HCT116 (cell line): ENCODE data around the gene SOBP. TPM values are rescaled to one million over a fixed set of nuclear protein-coding genes. Genes with fewer than 3 reads are reported as not detected.

ENCODE experiments used
- ATAC-seq: fragments of 200-7000 bp; cut with Tn5 transposase; 2 replicates; pipeline ENCODE4 v1.9.1; 2020; ENCODE audit warnings: mild to moderate bottlenecking, moderate library complexity
- BruUV-seq: library from RNA; stranded (reverse); fragments of 400-500 nt; replicated peaks from 2 replicates; lab custom pipeline; 2021; lab: Mats Ljungman, UMichigan
- CTCF ChIA-PET: fragments of 300-600 bp; sonication (Branson Sonifier 250); formaldehyde crosslinking; loops from one replicate; lab custom pipeline; 2021; ENCODE audit warnings: antibody characterized with exemption; lab: Charles Lee
- POLR2A ChIA-PET: fragments of 300-600, 350-600 bp; sonication (Branson Sonifier 250); formaldehyde crosslinking; loops from one replicate; lab custom pipeline; 2021; ENCODE audit warnings: antibody characterized with exemption; lab: Charles Lee
- RAD21 ChIA-PET, 2 experiments: fragments of 300-600 bp; sonication (Branson Sonifier 250); formaldehyde crosslinking; loops; one replicate each; lab custom pipeline; 2023; ENCODE audit warnings: low total read pairs in 2 of 2; ENCODE audit not compliant: uncharacterized antibody in 2 of 2, unreplicated experiment in 2 of 2, low non-redundant PET in 1 of 2; lab: Charles Lee
- DNase-seq: peaks from one replicate; pipeline ENCODE4 v3.0.0-alpha.2; 2010; ENCODE audit warnings: low read depth, low spot score
- H2AFZ ChIP-seq: fragments of 200-600 bp; shearing (Covaris generic), sonication (generic); 2 replicates; pipeline ENCODE4 v1.6.1; 2017; ENCODE audit warnings: low read depth, mixed run types, mixed read lengths, antibody characterized with exemption, low read length; ENCODE audit not compliant: poor library complexity, severe bottlenecking
- H3K27ac ChIP-seq: 2 replicates; pipeline ENCODE4 v1.5.1; 2012; ENCODE audit warnings: low read depth, low read length
- H3K27me3 ChIP-seq: fragments of 200-600 bp; sonication (generic); 2 replicates; pipeline ENCODE4 v1.6.1; 2016; ENCODE audit warnings: mixed run types, low read length, mixed read lengths; ENCODE audit not compliant: insufficient read depth
- H3K36me3 ChIP-seq, 2 experiments: fragments of 200-500 bp in 1 of 2; fragments of 200-600 bp in 1 of 2; sonication (Bioruptor generic) in 1 of 2; sonication (generic) in 1 of 2; 2 replicates each; pipeline versions ENCODE4 v1.5.1 to v1.6.1; 2014 to 2016; ENCODE audit warnings: low read length in 2 of 2, inconsistent platforms in 1 of 2, mixed read lengths in 1 of 2, mixed run types in 1 of 2; ENCODE audit not compliant: insufficient read depth in 2 of 2, control insufficient read depth in 1 of 2
- H3K4me1 ChIP-seq, 2 experiments: fragments of 200-600 bp in 1 of 2; sonication (generic) in 1 of 2; 2 replicates each; pipeline versions ENCODE4 v1.5.1 to v1.6.1; 2012 to 2017; ENCODE audit warnings: low read length in 2 of 2, inconsistent platforms in 1 of 2, mild to moderate bottlenecking in 1 of 2, mixed read lengths in 1 of 2, mixed run types in 1 of 2, moderate library complexity in 1 of 2; ENCODE audit not compliant: insufficient read depth in 2 of 2, control insufficient read depth in 1 of 2
- H3K4me2 ChIP-seq: fragments of 200-600 bp; sonication (generic); 2 replicates; pipeline ENCODE4 v1.6.1; 2017; ENCODE audit warnings: mixed run types, low read length, mixed read lengths
- H3K4me3 ChIP-seq, 2 experiments: fragments of 200-600 bp in 1 of 2; sonication (generic) in 1 of 2; replicated peaks in 1 of 2; 2 replicates each; pipeline ENCODE4 v1.5.1; 2011 to 2016; ENCODE audit warnings: low read length in 2 of 2, control low read depth in 1 of 2, low read depth in 1 of 2, mild to moderate bottlenecking in 1 of 2, mixed read lengths in 1 of 2, mixed run types in 1 of 2
- H3K79me2 ChIP-seq: fragments of 200-600 bp; sonication (generic); 2 replicates; pipeline ENCODE4 v1.6.1; 2017; ENCODE audit warnings: mild to moderate bottlenecking, mixed run types, low read length, moderate library complexity, mixed read lengths; ENCODE audit not compliant: insufficient read depth
- H3K9ac ChIP-seq: fragments of 200-600 bp; sonication (generic); 2 replicates; pipeline ENCODE4 v1.6.1; 2016; ENCODE audit warnings: low read length, mixed read lengths
- H3K9me2 ChIP-seq: fragments of 200-600 bp; sonication (generic), shearing (Covaris generic); 2 replicates; pipeline ENCODE4 v1.6.1; 2017; ENCODE audit warnings: mixed run types, mild to moderate bottlenecking, moderate library complexity; ENCODE audit not compliant: insufficient read depth
- H3K9me3 ChIP-seq, 2 experiments: fragments of 200-500 bp in 1 of 2; fragments of 200-600 bp in 1 of 2; sonication (Bioruptor generic) in 1 of 2; sonication (generic) in 1 of 2; 2 replicates each; pipeline ENCODE4 v1.6.1; 2014 to 2017; ENCODE audit warnings: low read length in 2 of 2, mixed read lengths in 2 of 2, inconsistent platforms in 1 of 2, low read depth in 1 of 2, mild to moderate bottlenecking in 1 of 2, mixed run types in 1 of 2, moderate library complexity in 1 of 2; ENCODE audit not compliant: control insufficient read depth in 1 of 2, insufficient read depth in 1 of 2
- H4K20me1 ChIP-seq: fragments of 200-600 bp; sonication (generic), shearing (Covaris generic); 2 replicates; pipeline ENCODE4 v1.6.1; 2017; ENCODE audit warnings: mixed run types, mild to moderate bottlenecking, moderate library complexity; ENCODE audit not compliant: insufficient read depth
- ATF3 ChIP-seq: IDR thresholded peaks from 2 replicates; pipeline ENCODE4 v1.6.1; 2012
- CEBPB ChIP-seq: IDR thresholded peaks from 2 replicates; pipeline ENCODE4 v1.6.1; 2012; ENCODE audit warnings: low read depth
- CTCF ChIP-seq, 3 experiments: fragments of 200-600 bp in 1 of 3; sonication (generic) in 1 of 3; IDR thresholded peaks in 2 of 3; conservative IDR thresholded peaks in 1 of 3; 2 replicates each; pipeline ENCODE4 v1.5.1; 2012 to 2017; ENCODE audit warnings: low read depth in 2 of 3, low read length in 2 of 3, antibody characterized with exemption in 1 of 3, borderline replicate concordance in 1 of 3, control low read depth in 1 of 3, mild to moderate bottlenecking in 1 of 3, mixed read lengths in 1 of 3, mixed run types in 1 of 3, moderate library complexity in 1 of 3; ENCODE audit not compliant: insufficient read depth in 1 of 3
- EZH2 ChIP-seq: fragments of 200-600 bp; sonication (generic); IDR thresholded peaks from 2 replicates; pipeline ENCODE4 v1.6.1; 2017; ENCODE audit warnings: antibody characterized with exemption, mixed run types
- EZH2phosphoT487 ChIP-seq: fragments of 200-600 bp; IDR thresholded peaks from 2 replicates; pipeline ENCODE4 v1.6.1; 2018; ENCODE audit warnings: antibody characterized with exemption, borderline replicate concordance
- FOSL1 ChIP-seq: IDR thresholded peaks from 2 replicates; pipeline ENCODE4 v1.6.1; 2012; ENCODE audit warnings: low read depth
- MAX ChIP-seq: IDR thresholded peaks from 2 replicates; pipeline ENCODE4 v1.6.1; 2012
- POLR2A ChIP-seq: IDR thresholded peaks from 2 replicates; pipeline ENCODE4 v1.7.0; 2011; ENCODE audit warnings: borderline replicate concordance; ENCODE audit not compliant: insufficient read depth, insufficient read length; ENCODE audit errors: extremely low read depth
- RAD21 ChIP-seq: IDR thresholded peaks from 2 replicates; pipeline ENCODE4 v1.6.1; 2012; ENCODE audit warnings: low read depth, mild to moderate bottlenecking
- REST ChIP-seq: IDR thresholded peaks from 2 replicates; pipeline ENCODE4 v1.6.1; 2012; ENCODE audit warnings: low read depth
- SP1 ChIP-seq: IDR thresholded peaks from 2 replicates; pipeline ENCODE4 v1.6.1; 2012; ENCODE audit warnings: low read depth
- SRF ChIP-seq: IDR thresholded peaks from 2 replicates; pipeline ENCODE4 v1.6.1; 2012; ENCODE audit warnings: low read depth
- TCF7L2 ChIP-seq: IDR thresholded peaks from 2 replicates; pipeline ENCODE4 v1.7.0; 2011; ENCODE audit warnings: borderline replicate concordance, inconsistent platforms; ENCODE audit not compliant: insufficient read depth, insufficient read length; ENCODE audit errors: extremely low read depth
- YY1 ChIP-seq: IDR thresholded peaks from 2 replicates; pipeline ENCODE4 v1.6.1; 2011; ENCODE audit warnings: low read length, low read depth, moderate library complexity, mild to moderate bottlenecking; ENCODE audit not compliant: insufficient replicate concordance; ENCODE audit errors: extremely low read depth
- ZBTB33 ChIP-seq: IDR thresholded peaks from 2 replicates; pipeline ENCODE4 v1.6.1; 2011; ENCODE audit warnings: mild to moderate bottlenecking, low read length, moderate library complexity; ENCODE audit not compliant: insufficient replicate concordance; ENCODE audit errors: extremely low read depth
- ZFX ChIP-seq: fragments of 450-650 bp; IDR thresholded peaks from 2 replicates; pipeline ENCODE4 v1.6.1; 2017
- ZNF274 ChIP-seq: fragments of 200-500 bp; sonication (Bioruptor generic); IDR thresholded peaks from 2 replicates; pipeline ENCODE4 v1.6.1; 2014; ENCODE audit warnings: mild to moderate bottlenecking, low read depth, low read length, inconsistent platforms
- intact Hi-C: fragments of 100-400 bp; cut with micrococcal nuclease; formaldehyde crosslinking; loops from 2 replicates; pipeline ENCODE4 v1.10.0; 2022
- total RNA-seq: library from RNA; stranded (reverse); gene quantifications from one replicate; pipeline ENCODE4 v1.2.1, GENCODE V29; 2021; ENCODE audit not compliant: unreplicated experiment

SOBP gene
- total RNA-seq, 1 experiment from 2014 or later = 2.6 TPM

- H3K4me3 ChIP-seq = no peak overlapping the region
Measured at GRCh38 chr6:107658920-107659865, 169.3 kb downstream of the SOBP start.

More at GRCh38 chr6:107658920-107659865, 169.3 kb downstream of the SOBP start:
- TF ChIP-seq TCF7L2 (no peak), ZNF274 (no peak), EZH2phosphoT487 (no peak), FOSL1 (no peak), YY1 (no peak), CEBPB (no peak), ZBTB33 (no peak), REST (no peak), SP1 (no peak), POLR2A (no peak), CTCF (IDR thresholded peaks at IDR 0.05 in 2 of 3, conservative IDR thresholded peaks at IDR 0.05 in 1 of 3; ENCODE audit: borderline replicate concordance in 1 of 3, insufficient read depth in 1 of 3, low read depth in 2 of 3, low read length in 2 of 3) (no peak), RAD21 (no peak), ATF3 (no peak), SRF (no peak), ZFX (no peak), MAX (no peak), EZH2 (no peak)
- peaks cover 0 to 13% of the 10 kb centered on the region in 2 experiments; a peak in 2 of 4 replicates for H3K4me1 ChIP-seq
- ChIA-PET POLR2A (no interaction called here), CTCF (no interaction called here), RAD21 (no interaction called here)
- no peaks in the 10 kb centered on the region for H3K36me3 ChIP-seq
- no peaks in the 10 kb centered on the region for H4K20me1 ChIP-seq
- ATAC-seq (no peak), DNase-seq (no peak)
- H3K27ac ChIP-seq = no peak overlapping the region
- H3K9me2 ChIP-seq = no peaks in the 10 kb centered on the region
- no peak overlapping the region for H3K4me2 ChIP-seq
- H3K27me3 ChIP-seq = no peaks in the 10 kb centered on the region
- H3K9me3 ChIP-seq = no peaks in the 10 kb centered on the region
- BruUV-seq = no TSS peak
- no peak overlapping the region for H2AFZ ChIP-seq
- intact Hi-C loops = loop anchor here (5.0 kb wide), 2 partner anchors 342 to 482 kb away; no protein-coding TSS in a partner anchor
- H3K9ac ChIP-seq = no peak overlapping the region
- H3K79me2 ChIP-seq = no peaks in the 10 kb centered on the region
